ES-I3 (cell line): ENCODE measurements around the gene EPHA2.
A peak's percentile ranks its signal among the peaks of the same experiment; 100 is the strongest.
"Not testable (repeated sequence)": the region's sequence is repeated elsewhere in the genome, so short reads cannot be mapped to it uniquely, and the experiment has no call there.

Experiments used
- H3K36me3 ChIP-seq: 2 replicates; pipeline ENCODE4 v1.6.1; 2013; ENCODE audit warnings: mild to moderate bottlenecking, low read length, control low read depth, moderate library complexity; ENCODE audit not compliant: insufficient read depth
- H3K4me1 ChIP-seq: 2 replicates; pipeline ENCODE4 v1.6.1; 2013; ENCODE audit warnings: mild to moderate bottlenecking, control low read depth, low read length; ENCODE audit not compliant: insufficient read depth
- H3K9ac ChIP-seq: 2 replicates; pipeline ENCODE4 v1.6.1; 2013; ENCODE audit warnings: low read depth, mild to moderate bottlenecking, low read length, moderate library complexity
- H3K9me3 ChIP-seq: 2 replicates; pipeline ENCODE4 v1.6.1; 2013; ENCODE audit warnings: mild to moderate bottlenecking, low read length, moderate library complexity; ENCODE audit not compliant: control insufficient read depth, insufficient read depth

The EPHA2 gene

GRCh38 chr1:16176653-16177052, 20.8 kb upstream of the EPHA2 start:
- H3K36me3 ChIP-seq, result no peaks in the 10 kb centered on the region
- H3K4me1 ChIP-seq, result peaks cover 11% of the 10 kb centered on the region
- no peaks in the 10 kb centered on the region for H3K9me3 ChIP-seq
- no peak overlapping the region for H3K9ac ChIP-seq

DNA sequence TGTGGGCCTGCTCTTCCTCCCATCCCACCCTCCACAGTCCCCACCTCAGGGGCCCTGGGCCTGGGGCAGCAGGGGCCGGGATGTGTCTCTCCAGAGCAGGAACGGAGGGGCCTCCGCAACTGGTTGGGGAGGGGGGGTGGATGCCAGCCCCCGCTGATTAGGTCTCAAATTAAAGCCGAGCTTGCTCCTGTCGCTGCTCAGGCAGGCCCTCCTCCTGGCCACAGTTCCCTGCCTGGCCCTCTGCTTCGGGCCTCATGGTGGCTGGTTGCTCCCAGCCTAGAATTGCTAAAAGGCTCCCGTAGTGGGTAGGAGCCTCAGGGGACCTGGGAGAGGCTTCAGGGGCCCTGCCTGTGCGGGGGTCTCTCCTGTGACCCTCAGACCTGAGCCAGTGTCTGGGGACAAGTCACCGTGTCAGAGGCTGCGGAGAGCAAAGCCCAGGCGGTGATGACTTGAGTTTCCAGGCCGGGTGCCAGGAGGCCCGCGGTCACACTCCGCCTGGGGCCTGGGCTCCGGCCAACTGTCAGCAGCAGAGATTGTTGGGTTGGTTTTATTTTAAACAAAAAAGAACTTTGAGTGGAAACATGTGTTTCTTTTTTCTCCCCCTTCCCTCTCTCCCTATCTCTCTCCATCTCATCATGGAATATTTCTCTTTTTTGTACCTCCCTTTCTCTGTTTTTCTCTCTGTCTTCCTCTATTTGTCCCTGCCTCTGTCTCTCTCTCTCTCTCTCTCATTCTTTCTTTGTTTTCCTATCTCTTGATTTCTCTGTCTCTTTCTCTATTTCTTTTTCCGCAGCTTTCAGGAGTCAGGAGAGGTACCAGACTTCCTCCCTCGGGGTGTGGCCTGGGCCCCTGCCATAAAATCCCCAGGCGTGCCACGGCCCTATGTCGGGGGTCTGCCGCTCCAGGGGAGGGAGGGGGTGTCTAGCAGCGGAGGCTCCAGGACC, 20.0 kb upstream of the EPHA2 start:
- Histone ChIP-seq H3K9me3 (no peaks in the 10 kb centered on the region), H3K9ac (no peak overlapping the region), H3K36me3 (no peaks in the 10 kb centered on the region), H3K4me1 (peaks cover 4% of the 10 kb centered on the region; the same call in 1 of the 2 replicates)

- Histone ChIP-seq H3K36me3 (no peaks in the 10 kb centered on the region), H3K9me3 (no peaks in the 10 kb centered on the region), H3K9ac (no peak overlapping the region), H3K4me1 (peaks cover 4% of the 10 kb centered on the region; the same call in 1 of the 2 replicates)
Measured at GRCh38 chr1:16174886-16175598, 19.2 kb upstream of the EPHA2 start.

- Histone ChIP-seq H3K36me3 (no peaks in the 10 kb centered on the region), H3K9me3 (no peaks in the 10 kb centered on the region), H3K9ac (no peak overlapping the region), H3K4me1 (peaks cover 4% of the 10 kb centered on the region; the same call in 1 of the 2 replicates)
Measured at GRCh38 chr1:16174261-16174868, 18.5 kb upstream of the EPHA2 start.

DNA sequence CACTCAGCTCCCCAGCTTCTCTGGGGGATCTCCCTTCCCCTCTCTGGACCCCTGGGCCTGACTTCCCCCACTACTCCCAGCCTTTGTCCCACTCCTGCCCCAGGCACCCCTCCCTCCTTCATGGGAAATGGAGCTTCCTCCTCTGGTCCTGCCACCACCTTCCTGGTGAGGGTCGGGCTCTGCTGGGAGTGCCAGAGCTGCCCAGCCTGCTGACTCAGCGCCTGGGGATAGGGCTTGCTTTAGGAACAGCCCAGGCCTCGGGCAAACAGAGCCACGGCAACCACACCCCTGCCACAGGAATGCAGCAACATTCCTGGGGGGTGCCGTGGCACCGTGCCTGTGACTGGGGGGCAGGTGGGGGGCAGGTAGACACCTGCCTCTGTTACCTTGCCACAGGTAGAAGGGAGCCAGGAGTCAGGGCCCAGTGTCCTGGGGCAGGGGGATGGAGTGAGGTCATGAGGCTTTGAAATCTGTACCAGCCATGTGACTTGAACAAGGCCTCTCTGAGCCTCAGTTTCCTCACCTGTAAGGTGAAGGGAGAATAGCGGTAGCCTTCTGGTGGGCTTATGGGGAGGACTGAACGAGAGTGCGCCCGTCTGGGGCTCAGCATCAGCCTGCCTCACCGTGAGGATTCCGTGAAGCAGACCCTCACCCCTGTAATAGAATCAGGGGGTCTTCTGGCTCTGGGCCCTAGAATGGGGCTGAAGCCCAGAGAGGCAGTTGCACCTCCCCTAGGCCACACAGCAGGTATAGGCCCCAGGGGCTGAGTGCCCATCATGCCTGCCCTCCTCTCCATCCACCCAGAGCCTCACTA, 17.8 kb upstream of the EPHA2 start:
- H3K4me1 ChIP-seq, result peaks cover 10% of the 10 kb centered on the region
- H3K36me3 ChIP-seq, result no peaks in the 10 kb centered on the region
- H3K9ac ChIP-seq, result no peak overlapping the region
- H3K9me3 ChIP-seq, result no peaks in the 10 kb centered on the region

- no peaks in the 10 kb centered on the region for H3K9me3 ChIP-seq
- no peaks in the 10 kb centered on the region for H3K36me3 ChIP-seq
- H3K4me1 ChIP-seq, result peaks cover 12% of the 10 kb centered on the region
- H3K9ac ChIP-seq, result no peak overlapping the region
Measured at GRCh38 chr1:16172964-16173446, 17.1 kb upstream of the EPHA2 start.

DNA sequence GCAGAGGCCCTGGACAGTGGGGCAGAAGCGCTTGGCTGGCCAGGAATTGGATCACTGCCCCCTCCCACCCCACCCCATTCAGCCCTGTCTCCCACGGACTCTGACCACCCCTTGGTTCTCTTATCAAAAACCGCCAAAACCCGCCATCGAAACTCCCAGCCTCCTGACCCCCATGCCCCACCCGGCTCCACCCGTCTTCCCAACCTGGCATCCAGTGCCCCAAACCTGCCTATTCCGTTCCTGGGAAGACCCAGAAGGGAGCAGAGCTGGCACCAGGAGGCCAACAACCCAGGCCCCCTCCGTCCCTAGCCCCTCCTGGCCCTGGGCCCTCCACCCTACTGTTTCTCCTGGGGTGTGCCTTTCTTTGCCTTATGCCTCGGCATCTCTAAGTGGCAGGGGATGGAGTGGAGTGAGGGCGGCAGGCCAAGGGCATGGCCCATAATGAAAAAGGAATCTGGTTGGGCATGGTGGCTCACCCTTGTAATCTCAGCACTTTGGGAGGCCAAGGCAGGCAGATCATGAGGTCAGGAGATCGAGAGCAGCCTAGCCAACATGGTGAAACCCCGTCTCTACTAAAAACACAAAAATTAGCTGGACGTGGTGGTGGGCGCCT, 16.5 kb upstream of the EPHA2 start:
- Histone ChIP-seq H3K36me3 (no peaks in the 10 kb centered on the region), H3K4me1 (peaks cover 12% of the 10 kb centered on the region), H3K9ac (no peak overlapping the region)

DNA sequence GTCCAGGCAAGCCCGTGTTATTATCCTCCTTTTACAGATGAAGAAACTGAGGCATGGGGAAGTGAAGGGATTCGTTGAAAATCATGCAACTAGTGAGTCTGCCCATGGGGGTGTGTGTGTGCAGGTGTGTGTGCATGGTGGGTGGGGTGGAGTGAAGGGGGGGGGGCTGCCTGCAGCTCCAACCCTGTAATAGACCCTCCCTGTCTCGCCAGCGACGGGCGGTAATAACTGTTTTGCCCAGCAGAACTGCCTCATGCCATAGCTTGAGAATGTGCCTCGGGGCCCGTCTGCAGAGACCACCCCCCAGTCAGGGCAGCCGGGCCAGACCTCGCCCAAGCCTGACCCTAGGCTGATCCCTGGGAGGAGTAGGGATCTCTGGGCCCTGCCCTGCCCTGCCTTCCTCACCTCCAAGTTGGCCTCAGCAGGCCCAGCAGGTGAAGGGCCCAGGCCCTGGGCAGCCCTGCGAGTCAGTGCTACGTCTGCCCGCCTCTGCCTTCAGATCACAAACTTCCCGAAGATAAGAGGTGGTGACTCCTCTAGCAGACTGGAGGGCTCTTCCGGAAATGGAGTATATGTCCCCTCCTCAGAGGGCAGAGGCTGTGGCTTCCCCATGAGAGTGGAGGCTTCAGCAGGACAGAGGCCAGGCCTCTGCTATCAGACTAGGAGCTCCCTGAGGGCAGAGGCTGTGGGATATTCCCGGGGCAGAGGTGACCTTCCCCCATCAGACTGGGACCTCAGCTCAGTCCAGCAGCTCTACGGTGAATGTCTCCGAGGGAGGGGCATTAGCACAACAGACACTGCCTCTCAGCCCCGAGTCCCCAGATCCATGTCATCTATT, 15.7 kb upstream of the EPHA2 start:
- H3K36me3 ChIP-seq, result no peaks in the 10 kb centered on the region
- H3K9ac ChIP-seq, result no peak overlapping the region
- no peaks in the 10 kb centered on the region for H3K9me3 ChIP-seq
- H3K4me1 ChIP-seq, result peaks cover 12% of the 10 kb centered on the region

More for the DNA sequence above, 16.5 kb upstream of the EPHA2 start:
- H3K9me3 ChIP-seq, result no peaks in the 10 kb centered on the region

GRCh38 chr1:16170283-16170673, 14.4 kb upstream of the EPHA2 start:
- no peak overlapping the region for H3K9ac ChIP-seq

GRCh38 chr1:16168622-16169360, 12.9 kb upstream of the EPHA2 start:
- no peaks in the 10 kb centered on the region for H3K36me3 ChIP-seq
- peaks cover 26% of the 10 kb centered on the region for H3K4me1 ChIP-seq
- no peak overlapping the region for H3K9ac ChIP-seq
- no peaks in the 10 kb centered on the region for H3K9me3 ChIP-seq

More at GRCh38 chr1:16170283-16170673, 14.4 kb upstream of the EPHA2 start:
- peaks cover 17% of the 10 kb centered on the region for H3K4me1 ChIP-seq
- no peaks in the 10 kb centered on the region for H3K36me3 ChIP-seq
- no peaks in the 10 kb centered on the region for H3K9me3 ChIP-seq

- Histone ChIP-seq H3K9ac (peak overlapping the region; percentile 12; the same call in 1 of the 2 replicates), H3K4me1 (peaks cover 24% of the 10 kb centered on the region)
- H3K9me3 ChIP-seq, H3K36me3 ChIP-seq: not testable (repeated sequence)
Measured at GRCh38 chr1:16168144-16168495, 12.3 kb upstream of the EPHA2 start.

DNA sequence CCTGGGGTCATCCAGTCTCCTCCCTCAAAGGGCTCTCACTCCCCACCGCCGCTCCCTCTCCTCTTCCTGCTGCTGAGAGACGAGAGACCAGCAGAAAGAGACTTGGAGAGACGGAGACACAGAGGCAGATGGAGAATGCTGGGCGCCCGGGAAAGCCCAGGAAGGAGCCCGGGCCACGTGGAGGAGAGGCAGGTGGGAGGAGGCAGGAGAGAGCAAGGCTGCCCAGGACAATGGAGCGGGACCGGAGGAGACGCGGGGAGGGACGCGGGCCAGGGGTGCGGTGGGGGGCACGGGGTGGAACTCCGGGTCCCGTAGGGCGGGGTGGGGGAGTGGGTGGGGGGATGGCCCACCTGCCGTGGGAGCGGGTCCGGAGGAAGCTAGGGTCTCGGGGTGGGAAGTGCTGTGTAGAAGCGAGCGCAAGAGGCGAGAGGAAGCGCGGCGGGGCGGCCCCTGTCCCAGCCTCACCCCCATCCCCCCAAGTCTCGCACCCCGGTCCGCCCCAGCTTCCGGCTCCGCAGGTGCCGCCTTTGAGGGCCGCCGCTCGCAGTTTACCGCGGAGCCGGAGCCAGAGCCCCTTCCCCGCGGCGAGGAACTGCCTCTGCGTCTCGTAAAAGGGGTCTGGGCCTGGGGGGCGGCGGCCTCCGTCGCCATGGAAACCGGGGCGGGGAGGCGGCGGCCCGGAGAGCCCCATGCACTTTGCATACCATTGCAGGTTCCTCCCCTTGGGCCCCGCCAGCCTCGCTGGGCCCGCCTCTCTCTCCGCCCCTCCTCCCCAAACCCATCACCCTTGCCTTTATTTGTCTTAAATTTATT, 11.7 kb upstream of the EPHA2 start:
- H3K9ac ChIP-seq, result peak overlapping the region; percentile 53
- no peaks in the 10 kb centered on the region for H3K36me3 ChIP-seq
- no peaks in the 10 kb centered on the region for H3K9me3 ChIP-seq
- H3K4me1 ChIP-seq, result peaks cover 24% of the 10 kb centered on the region
